GM23338 (cell line): Measurements from ENCODE around the gene NFATC1. TPM values are rescaled to one million over a fixed set of nuclear protein-coding genes. Genes with fewer than 3 reads are reported as not detected.

Source experiments
- ATAC-seq: fragments of 200-7000 bp; cut with Tn5 transposase; 3 replicates; pipeline ENCODE4 v1.9.1; 2020
- DNase-seq: peaks from one replicate; pipeline ENCODE4 v3.0.0-alpha.2; 2015; ENCODE audit warnings: low spot score
- H2AFZ ChIP-seq: fragments of 200-600 bp; sonication (generic); 2 replicates; pipeline ENCODE4 v1.8.0; 2016; ENCODE audit warnings: antibody characterized with exemption, mild to moderate bottlenecking, moderate library complexity
- H3F3A ChIP-seq: fragments of 200-600 bp; sonication (generic); replicated peaks from 2 replicates; pipeline ENCODE4 v1.8.0; 2017; ENCODE audit warnings: antibody characterized with exemption, mixed run types, low read depth
- H3K27ac ChIP-seq: fragments of 200-600 bp; sonication (generic); 2 replicates; pipeline ENCODE4 v1.6.1; 2016; ENCODE audit warnings: low read depth
- H3K27me3 ChIP-seq: fragments of 200-600 bp; sonication (generic); 2 replicates; pipeline ENCODE4 v1.8.0; 2016; ENCODE audit warnings: mild to moderate bottlenecking, mixed run types, moderate library complexity; ENCODE audit not compliant: insufficient read depth
- H3K36me3 ChIP-seq: fragments of 200-600 bp; sonication (generic); 2 replicates; pipeline ENCODE4 v1.8.0; 2016; ENCODE audit warnings: mild to moderate bottlenecking; ENCODE audit not compliant: insufficient read depth
- H3K4me1 ChIP-seq: fragments of 200-600 bp; sonication (generic); 2 replicates; pipeline ENCODE4 v1.8.0; 2016; ENCODE audit warnings: mild to moderate bottlenecking, moderate library complexity; ENCODE audit not compliant: insufficient read depth
- H3K4me2 ChIP-seq: fragments of 200-600 bp; sonication (generic); 2 replicates; pipeline ENCODE4 v1.7.1; 2017; ENCODE audit warnings: mixed run types
- H3K4me3 ChIP-seq: fragments of 200-600 bp; sonication (generic); 2 replicates; pipeline ENCODE4 v1.6.1; 2016; ENCODE audit warnings: mixed run types
- H3K79me2 ChIP-seq: fragments of 200-600 bp; sonication (generic); replicated peaks from 2 replicates; pipeline ENCODE4 v1.8.0; 2017; ENCODE audit warnings: mild to moderate bottlenecking; ENCODE audit not compliant: insufficient read depth
- H3K9me2 ChIP-seq: fragments of 200-600 bp; sonication (generic); 2 replicates; pipeline ENCODE4 v1.8.0; 2017; ENCODE audit not compliant: insufficient read depth
- H4K20me1 ChIP-seq: fragments of 200-600 bp; sonication (generic); replicated peaks from 2 replicates; pipeline ENCODE4 v1.8.0; 2017; ENCODE audit warnings: mild to moderate bottlenecking; ENCODE audit not compliant: insufficient read depth
- H3K27ac Mint-ChIP-seq: 2 replicates; pipeline ENCODE4 v1.8.0; 2020; ENCODE audit warnings: inconsistent platforms, mild to moderate bottlenecking, moderate library complexity, mixed read lengths
- H3K27me3 Mint-ChIP-seq: 3 replicates; pipeline ENCODE4 v1.8.0; 2022; ENCODE audit warnings: low read depth, mild to moderate bottlenecking, moderate library complexity, mixed read lengths, inconsistent platforms; ENCODE audit not compliant: insufficient read depth, poor library complexity
- H3K36me3 Mint-ChIP-seq: 3 replicates; pipeline ENCODE4 v1.8.0; 2021; ENCODE audit warnings: low read depth, mild to moderate bottlenecking, inconsistent platforms, moderate library complexity, mixed read lengths
- H3K4me1 Mint-ChIP-seq: 3 replicates; pipeline ENCODE4 v1.8.0; 2020; ENCODE audit warnings: mild to moderate bottlenecking, inconsistent platforms, mixed read lengths
- H3K4me3 Mint-ChIP-seq: 3 replicates; pipeline ENCODE4 v1.8.0; 2021; ENCODE audit warnings: moderate library complexity, mild to moderate bottlenecking, inconsistent platforms, mixed read lengths
- H3K9me3 Mint-ChIP-seq: 3 replicates; pipeline ENCODE4 v1.8.0; 2020; ENCODE audit warnings: moderate library complexity, mild to moderate bottlenecking, inconsistent platforms, mixed read lengths
- EZH2 ChIP-seq: fragments of 200-600 bp; sonication (generic); IDR thresholded peaks from one replicate; pipeline ENCODE4 v1.8.0; 2017; ENCODE audit warnings: antibody characterized with exemption, mild to moderate bottlenecking, low read depth; ENCODE audit not compliant: unreplicated experiment
- JUNB ChIP-seq: IDR thresholded peaks from one replicate; pipeline ENCODE4 v1.6.1; 2016; ENCODE audit warnings: antibody characterized with exemption; ENCODE audit not compliant: unreplicated experiment
- NANOG ChIP-seq: IDR thresholded peaks from 2 replicates; pipeline ENCODE4 v1.6.1; 2016; ENCODE audit warnings: antibody characterized with exemption, borderline replicate concordance
- POLR2AphosphoS5 ChIP-seq: IDR thresholded peaks from 2 replicates; pipeline ENCODE4 v1.6.1; 2016; ENCODE audit warnings: antibody characterized with exemption, low read depth
- STAT1 ChIP-seq: IDR thresholded peaks from one replicate; pipeline ENCODE4 v1.6.1; 2016; ENCODE audit warnings: antibody characterized with exemption; ENCODE audit not compliant: unreplicated experiment
- ZNF114 ChIP-seq: fragments of 250-450 bp; sonication (Bioruptor Pico); IDR thresholded peaks from 2 replicates; pipeline ENCODE4 v1.5.0; 2020; ENCODE audit warnings: mild to moderate bottlenecking, moderate library complexity
- ZNF331 ChIP-seq: fragments of 250-450 bp; sonication (Bioruptor Pico); IDR thresholded peaks from 2 replicates; pipeline ENCODE4 v1.5.0; 2020; ENCODE audit warnings: low read depth, mild to moderate bottlenecking, moderate library complexity
- polyA plus RNA-seq: library from polyadenylated mRNA; unstranded; fragments of >200 nt; fragmentation: Nextera tagmentation; extraction: Ambion mirVana; gene quantifications from 2 replicates; pipeline ENCODE4 v1.2.1, GENCODE V29; 2016
- total RNA-seq: library from RNA; depleted of rRNA; stranded (reverse); fragments of >200 nt; shearing (Covaris generic); gene quantifications from 2 replicates; pipeline ENCODE4 v1.2.3, GENCODE V29; 2014
- TF ChIP-seq, protein P1 (sequence below), 2 experiments: fragments of 200-600 bp in 1 of 2; sonication (generic) in 1 of 2; conservative IDR thresholded peaks; 2 replicates each; pipeline versions ENCODE4 v1.5.1 to v1.6.1; 2016 to 2017; ENCODE audit warnings: antibody characterized with exemption in 2 of 2, low read depth in 2 of 2, mild to moderate bottlenecking in 2 of 2, moderate library complexity in 1 of 2
- TF ChIP-seq, protein P2 (sequence below): IDR thresholded peaks from one replicate; pipeline ENCODE4 v1.6.1; 2018; ENCODE audit warnings: antibody characterized with exemption; ENCODE audit not compliant: unreplicated experiment

Gene NFATC1
- total and polyA plus RNA-seq, 2 experiments from 2014 or later, result 3.9 to 6.4 TPM

DNA sequence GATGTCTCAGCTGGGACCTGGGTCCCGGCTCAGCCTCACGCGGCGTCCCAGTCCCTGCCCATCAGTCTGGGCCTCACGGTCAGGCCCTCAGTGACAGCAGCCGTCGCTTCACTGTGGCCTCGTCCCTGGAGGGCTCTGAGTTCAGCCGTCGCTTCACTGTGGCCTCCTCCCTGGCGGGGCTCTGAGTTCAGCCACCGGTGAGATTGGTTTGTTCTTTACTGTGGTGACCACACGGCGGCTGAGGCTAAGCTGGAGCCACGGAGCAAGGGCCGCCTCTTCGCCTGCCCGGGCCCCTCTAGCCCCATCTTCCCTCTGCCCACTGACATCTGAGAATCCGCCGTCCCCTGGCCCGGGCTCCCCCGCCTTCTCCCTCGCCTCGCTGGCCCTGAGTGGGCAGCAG, 51.2 kb downstream of the NFATC1 start (continued):
- TF ChIP-seq, protein P1, sequence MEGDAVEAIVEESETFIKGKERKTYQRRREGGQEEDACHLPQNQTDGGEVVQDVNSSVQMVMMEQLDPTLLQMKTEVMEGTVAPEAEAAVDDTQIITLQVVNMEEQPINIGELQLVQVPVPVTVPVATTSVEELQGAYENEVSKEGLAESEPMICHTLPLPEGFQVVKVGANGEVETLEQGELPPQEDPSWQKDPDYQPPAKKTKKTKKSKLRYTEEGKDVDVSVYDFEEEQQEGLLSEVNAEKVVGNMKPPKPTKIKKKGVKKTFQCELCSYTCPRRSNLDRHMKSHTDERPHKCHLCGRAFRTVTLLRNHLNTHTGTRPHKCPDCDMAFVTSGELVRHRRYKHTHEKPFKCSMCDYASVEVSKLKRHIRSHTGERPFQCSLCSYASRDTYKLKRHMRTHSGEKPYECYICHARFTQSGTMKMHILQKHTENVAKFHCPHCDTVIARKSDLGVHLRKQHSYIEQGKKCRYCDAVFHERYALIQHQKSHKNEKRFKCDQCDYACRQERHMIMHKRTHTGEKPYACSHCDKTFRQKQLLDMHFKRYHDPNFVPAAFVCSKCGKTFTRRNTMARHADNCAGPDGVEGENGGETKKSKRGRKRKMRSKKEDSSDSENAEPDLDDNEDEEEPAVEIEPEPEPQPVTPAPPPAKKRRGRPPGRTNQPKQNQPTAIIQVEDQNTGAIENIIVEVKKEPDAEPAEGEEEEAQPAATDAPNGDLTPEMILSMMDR (conservative IDR thresholded peaks at IDR 0.05; ENCODE audit: low read depth in 2 of 2), result no peak
- TF ChIP-seq, protein P2, sequence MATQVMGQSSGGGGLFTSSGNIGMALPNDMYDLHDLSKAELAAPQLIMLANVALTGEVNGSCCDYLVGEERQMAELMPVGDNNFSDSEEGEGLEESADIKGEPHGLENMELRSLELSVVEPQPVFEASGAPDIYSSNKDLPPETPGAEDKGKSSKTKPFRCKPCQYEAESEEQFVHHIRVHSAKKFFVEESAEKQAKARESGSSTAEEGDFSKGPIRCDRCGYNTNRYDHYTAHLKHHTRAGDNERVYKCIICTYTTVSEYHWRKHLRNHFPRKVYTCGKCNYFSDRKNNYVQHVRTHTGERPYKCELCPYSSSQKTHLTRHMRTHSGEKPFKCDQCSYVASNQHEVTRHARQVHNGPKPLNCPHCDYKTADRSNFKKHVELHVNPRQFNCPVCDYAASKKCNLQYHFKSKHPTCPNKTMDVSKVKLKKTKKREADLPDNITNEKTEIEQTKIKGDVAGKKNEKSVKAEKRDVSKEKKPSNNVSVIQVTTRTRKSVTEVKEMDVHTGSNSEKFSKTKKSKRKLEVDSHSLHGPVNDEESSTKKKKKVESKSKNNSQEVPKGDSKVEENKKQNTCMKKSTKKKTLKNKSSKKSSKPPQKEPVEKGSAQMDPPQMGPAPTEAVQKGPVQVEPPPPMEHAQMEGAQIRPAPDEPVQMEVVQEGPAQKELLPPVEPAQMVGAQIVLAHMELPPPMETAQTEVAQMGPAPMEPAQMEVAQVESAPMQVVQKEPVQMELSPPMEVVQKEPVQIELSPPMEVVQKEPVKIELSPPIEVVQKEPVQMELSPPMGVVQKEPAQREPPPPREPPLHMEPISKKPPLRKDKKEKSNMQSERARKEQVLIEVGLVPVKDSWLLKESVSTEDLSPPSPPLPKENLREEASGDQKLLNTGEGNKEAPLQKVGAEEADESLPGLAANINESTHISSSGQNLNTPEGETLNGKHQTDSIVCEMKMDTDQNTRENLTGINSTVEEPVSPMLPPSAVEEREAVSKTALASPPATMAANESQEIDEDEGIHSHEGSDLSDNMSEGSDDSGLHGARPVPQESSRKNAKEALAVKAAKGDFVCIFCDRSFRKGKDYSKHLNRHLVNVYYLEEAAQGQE, result no peak
- TF ChIP-seq JUNB (no peak), ZNF331 (CRISPR knock-in tag) (no peak)

DNA sequence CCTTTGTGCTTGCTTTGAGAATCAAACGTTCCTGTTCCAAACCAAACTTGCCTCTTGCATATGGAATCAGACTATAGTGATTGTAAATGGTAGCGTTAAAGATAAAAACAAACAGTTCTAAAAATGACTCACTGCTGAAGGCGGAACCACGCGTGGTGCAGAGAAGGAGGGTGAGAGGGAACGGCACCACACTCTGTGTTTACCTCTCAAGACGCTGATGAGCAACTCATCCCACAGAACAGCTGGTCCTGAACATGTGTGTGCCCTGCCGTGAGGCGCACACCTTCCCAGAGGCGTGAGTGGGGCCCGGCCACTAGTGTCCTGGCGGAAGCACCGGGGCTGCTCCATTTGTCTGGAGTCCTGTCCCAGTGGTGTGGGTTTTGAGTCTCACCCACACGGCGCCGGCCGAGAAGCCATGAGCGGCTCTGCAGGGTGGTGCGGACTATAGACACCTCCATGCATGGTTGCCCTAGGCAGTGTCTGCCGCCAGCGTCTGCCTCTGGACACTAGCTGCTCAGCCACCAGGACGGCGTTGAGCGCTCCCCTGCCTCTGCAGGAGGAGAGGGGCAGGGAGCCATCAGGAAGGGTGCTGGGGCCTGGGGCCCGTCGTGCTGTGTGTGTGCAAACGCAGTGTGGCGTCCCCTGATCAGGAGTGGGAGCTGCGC, 52.1 kb downstream of the NFATC1 start:
- Mint-ChIP-seq H3K4me3 (no peak overlapping the region), H3K9me3 (no peaks in the 10 kb centered on the region), H3K27me3 (peaks cover 13% of the 10 kb centered on the region), H3K36me3 (no peaks in the 10 kb centered on the region), H3K27ac (peak overlapping the region; percentile 50; the same call in 1 of the 2 replicates), H3K4me1 (peaks cover 12% of the 10 kb centered on the region)
- no peaks in the 10 kb centered on the region for H3K9me2 ChIP-seq
- no peak for ATAC-seq
- no peak overlapping the region for H3K4me3 ChIP-seq
- H3K36me3 ChIP-seq, result no peaks in the 10 kb centered on the region
- no peaks in the 10 kb centered on the region for H3F3A ChIP-seq
- DNase-seq, result no peak
- H3K27me3 ChIP-seq, result no peaks in the 10 kb centered on the region
- H2AFZ ChIP-seq, result no peak overlapping the region
- no peak overlapping the region for H3K4me2 ChIP-seq
- H4K20me1 ChIP-seq, result no peaks in the 10 kb centered on the region
- no peak overlapping the region for H3K27ac ChIP-seq
- H3K79me2 ChIP-seq, result no peaks in the 10 kb centered on the region
- H3K4me1 ChIP-seq, result no peaks in the 10 kb centered on the region
- no peak for TF ChIP-seq ZNF114
- TF ChIP-seq ZNF331 (CRISPR knock-in tag), result no peak
- TF ChIP-seq, protein P1 (conservative IDR thresholded peaks at IDR 0.05; ENCODE audit: low read depth in 2 of 2), result no peak
- TF ChIP-seq, protein P2, result no peak
- no peak for TF ChIP-seq STAT1
- no peak for TF ChIP-seq POLR2AphosphoS5
- no peak for TF ChIP-seq NANOG
- TF ChIP-seq EZH2, result no peak
